ENCODE measurements around the gene RAD51B. TPM values are rescaled to one million over a fixed set of nuclear protein-coding genes. Genes with fewer than 3 reads are reported as not detected.

RAD51B gene
- total and polyA plus RNA-seq, 2 donors (not counting 1 experiment from before 2014, with no cell fraction given) = 4.6 to 16.3 TPM

GRCh38 chr14:68534276-68534675 is 714.7 kb downstream of the RAD51B start:
- no peaks in the 10 kb centered on the region for H4K20me1 ChIP-seq (ENCODE audit: control insufficient read depth, extremely low read depth, insufficient read depth, low read length)
- no peak overlapping the region for H2AFZ ChIP-seq (ENCODE audit: low read length)
- H3K27me3 ChIP-seq (ENCODE audit: control insufficient read depth, insufficient read depth, low read length) = no peaks in the 10 kb centered on the region
- peak in 1 of 2 donors; percentile 65 for DNase-seq (ENCODE audit: low read depth in 2 of 2)
- H3K27ac ChIP-seq (ENCODE audit: insufficient read depth, low read length) = no peak overlapping the region
- H3K9ac ChIP-seq (ENCODE audit: insufficient read depth, low read length) = no peak overlapping the region
- H3K79me2 ChIP-seq (ENCODE audit: control insufficient read depth, insufficient read depth, low read length) = no peaks in the 10 kb centered on the region
- no peak overlapping the region for H3K4me2 ChIP-seq (ENCODE audit: extremely low read depth, insufficient read depth, low read length)
- H3K4me3 ChIP-seq (replicated peaks in 1 of 4; ENCODE audit: control extremely low read depth in 1 of 4, insufficient read depth in 1 of 4, low read depth in 3 of 4, low read length in 4 of 4) = no peak overlapping the region
- peaks cover 5% of the 10 kb centered on the region for H3K4me1 ChIP-seq (ENCODE audit: control insufficient read depth, extremely low read depth, insufficient read depth, low read length)
- no peaks in the 10 kb centered on the region for H3K9me3 ChIP-seq (ENCODE audit: control insufficient read depth, insufficient read depth, low read depth, low read length)
- no peaks in the 10 kb centered on the region for H3K36me3 ChIP-seq (ENCODE audit: control insufficient read depth, insufficient read depth, low read length)
- TF ChIP-seq, protein P1, sequence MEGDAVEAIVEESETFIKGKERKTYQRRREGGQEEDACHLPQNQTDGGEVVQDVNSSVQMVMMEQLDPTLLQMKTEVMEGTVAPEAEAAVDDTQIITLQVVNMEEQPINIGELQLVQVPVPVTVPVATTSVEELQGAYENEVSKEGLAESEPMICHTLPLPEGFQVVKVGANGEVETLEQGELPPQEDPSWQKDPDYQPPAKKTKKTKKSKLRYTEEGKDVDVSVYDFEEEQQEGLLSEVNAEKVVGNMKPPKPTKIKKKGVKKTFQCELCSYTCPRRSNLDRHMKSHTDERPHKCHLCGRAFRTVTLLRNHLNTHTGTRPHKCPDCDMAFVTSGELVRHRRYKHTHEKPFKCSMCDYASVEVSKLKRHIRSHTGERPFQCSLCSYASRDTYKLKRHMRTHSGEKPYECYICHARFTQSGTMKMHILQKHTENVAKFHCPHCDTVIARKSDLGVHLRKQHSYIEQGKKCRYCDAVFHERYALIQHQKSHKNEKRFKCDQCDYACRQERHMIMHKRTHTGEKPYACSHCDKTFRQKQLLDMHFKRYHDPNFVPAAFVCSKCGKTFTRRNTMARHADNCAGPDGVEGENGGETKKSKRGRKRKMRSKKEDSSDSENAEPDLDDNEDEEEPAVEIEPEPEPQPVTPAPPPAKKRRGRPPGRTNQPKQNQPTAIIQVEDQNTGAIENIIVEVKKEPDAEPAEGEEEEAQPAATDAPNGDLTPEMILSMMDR (conservative IDR thresholded peaks at IDR 0.05 in 1 of 2, IDR thresholded peaks at IDR 0.05 in 1 of 2; ENCODE audit: low read depth in 1 of 2, low read length in 2 of 2) = no peak

GRCh38 chr14:68535404-68536017 is 715.9 kb downstream of the RAD51B start:
- H3K27me3 ChIP-seq (ENCODE audit: control insufficient read depth, insufficient read depth, low read length) = no peaks in the 10 kb centered on the region
- peak; percentile 79 to 98 for DNase-seq (ENCODE audit: low read depth in 2 of 2)
- H2AFZ ChIP-seq (ENCODE audit: low read length) = peak overlapping the region; percentile 8
- no peak overlapping the region for H3K4me2 ChIP-seq (ENCODE audit: extremely low read depth, insufficient read depth, low read length)
- H4K20me1 ChIP-seq (ENCODE audit: control insufficient read depth, extremely low read depth, insufficient read depth, low read length) = no peaks in the 10 kb centered on the region
- no peaks in the 10 kb centered on the region for H3K9me3 ChIP-seq (ENCODE audit: control insufficient read depth, insufficient read depth, low read depth, low read length)
- peaks cover 5% of the 10 kb centered on the region for H3K4me1 ChIP-seq (ENCODE audit: control insufficient read depth, extremely low read depth, insufficient read depth, low read length)
- H3K79me2 ChIP-seq (ENCODE audit: control insufficient read depth, insufficient read depth, low read length) = no peaks in the 10 kb centered on the region
- no peak overlapping the region for H3K4me3 ChIP-seq (replicated peaks in 1 of 4; ENCODE audit: control extremely low read depth in 1 of 4, insufficient read depth in 1 of 4, low read depth in 3 of 4, low read length in 4 of 4)
- H3K27ac ChIP-seq (ENCODE audit: insufficient read depth, low read length) = peak overlapping the region; percentile 69
- TF ChIP-seq, protein P1 (conservative IDR thresholded peaks at IDR 0.05 in 1 of 2, IDR thresholded peaks at IDR 0.05 in 1 of 2; ENCODE audit: low read depth in 1 of 2, low read length in 2 of 2) = no peak
- TF ChIP-seq EZH2 (IDR thresholded peaks at IDR 0.05; ENCODE audit: low read length, missing control alignments) = no peak
- no peaks in the 10 kb centered on the region for H3K36me3 ChIP-seq (ENCODE audit: control insufficient read depth, insufficient read depth, low read length)
- H3K9ac ChIP-seq (ENCODE audit: insufficient read depth, low read length) = no peak overlapping the region

DNA sequence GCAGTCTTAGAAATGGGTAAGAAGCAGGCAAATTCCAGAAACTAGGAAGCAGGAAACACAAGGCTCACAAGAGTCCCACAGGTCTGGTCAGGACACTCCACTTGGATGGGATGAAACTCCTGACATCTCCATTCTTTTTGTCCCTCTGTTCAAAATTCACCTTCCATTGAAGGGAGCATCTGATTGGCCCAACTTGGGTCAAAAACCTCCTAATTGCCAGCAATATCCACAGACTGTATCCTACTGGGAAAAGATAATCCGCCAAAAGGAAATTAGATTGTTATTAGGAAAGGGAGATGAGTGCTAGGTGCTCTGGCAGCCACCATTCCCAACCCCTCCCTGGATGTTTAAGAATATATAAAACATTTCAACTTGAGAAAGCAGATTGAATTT is 716.4 kb downstream of the RAD51B start:
- no peak for TF ChIP-seq EZH2 (IDR thresholded peaks at IDR 0.05; ENCODE audit: low read length, missing control alignments)
- TF ChIP-seq, protein P1 (conservative IDR thresholded peaks at IDR 0.05 in 1 of 2, IDR thresholded peaks at IDR 0.05 in 1 of 2; ENCODE audit: low read depth in 1 of 2, low read length in 2 of 2) = no peak
- H3K4me3 ChIP-seq (replicated peaks in 1 of 4; ENCODE audit: control extremely low read depth in 1 of 4, insufficient read depth in 1 of 4, low read depth in 3 of 4, low read length in 4 of 4) = no peak overlapping the region
- peaks cover 5% of the 10 kb centered on the region for H3K4me1 ChIP-seq (ENCODE audit: control insufficient read depth, extremely low read depth, insufficient read depth, low read length)
- H3K9ac ChIP-seq (ENCODE audit: insufficient read depth, low read length) = no peak overlapping the region
- H3K9me3 ChIP-seq (ENCODE audit: control insufficient read depth, insufficient read depth, low read depth, low read length) = no peaks in the 10 kb centered on the region
- no peak overlapping the region for H3K4me2 ChIP-seq (ENCODE audit: extremely low read depth, insufficient read depth, low read length)
- no peaks in the 10 kb centered on the region for H3K36me3 ChIP-seq (ENCODE audit: control insufficient read depth, insufficient read depth, low read length)
- no peaks in the 10 kb centered on the region for H4K20me1 ChIP-seq (ENCODE audit: control insufficient read depth, extremely low read depth, insufficient read depth, low read length)
- no peak for DNase-seq (ENCODE audit: low read depth in 2 of 2)
- H3K27ac ChIP-seq (ENCODE audit: insufficient read depth, low read length) = peak overlapping the region; percentile 69
- peak overlapping the region; percentile 8 for H2AFZ ChIP-seq (ENCODE audit: low read length)
- no peaks in the 10 kb centered on the region for H3K79me2 ChIP-seq (ENCODE audit: control insufficient read depth, insufficient read depth, low read length)
- no peaks in the 10 kb centered on the region for H3K27me3 ChIP-seq (ENCODE audit: control insufficient read depth, insufficient read depth, low read length)
